GM21423 (cell line): ENCODE results near the gene FBN2.
A peak's percentile ranks its signal among the peaks of the same experiment; 100 is the strongest.

ENCODE experiments used
- ATAC-seq: cut with Tn5 transposase; IDR thresholded peaks from one replicate; pipeline ENCODE4 v1.9.1; 2021; ENCODE audit warnings: mild to moderate bottlenecking, moderate library complexity; ENCODE audit not compliant: unreplicated experiment

FBN2 gene

DNA sequence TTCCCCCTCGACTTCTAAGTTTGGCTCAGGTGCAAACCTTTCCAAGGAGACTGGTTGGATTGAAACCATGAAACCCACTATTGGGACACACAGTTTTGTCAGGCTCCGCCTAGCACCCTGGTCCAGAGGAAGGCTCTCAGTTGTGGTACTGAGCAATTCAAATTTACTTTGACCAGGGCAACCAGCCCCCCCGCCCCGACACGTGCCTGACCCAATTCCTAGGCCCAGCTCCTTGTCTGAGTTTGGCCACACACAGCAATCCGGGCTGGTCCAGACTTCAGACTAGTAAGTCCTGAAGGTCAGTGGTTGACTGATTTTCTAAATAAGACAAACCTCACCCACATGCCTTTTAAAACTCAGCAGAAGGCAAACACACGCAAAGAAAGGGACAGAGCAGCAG lies 321.8 kb downstream of the FBN2 start:
- ATAC-seq = no peak

DNA sequence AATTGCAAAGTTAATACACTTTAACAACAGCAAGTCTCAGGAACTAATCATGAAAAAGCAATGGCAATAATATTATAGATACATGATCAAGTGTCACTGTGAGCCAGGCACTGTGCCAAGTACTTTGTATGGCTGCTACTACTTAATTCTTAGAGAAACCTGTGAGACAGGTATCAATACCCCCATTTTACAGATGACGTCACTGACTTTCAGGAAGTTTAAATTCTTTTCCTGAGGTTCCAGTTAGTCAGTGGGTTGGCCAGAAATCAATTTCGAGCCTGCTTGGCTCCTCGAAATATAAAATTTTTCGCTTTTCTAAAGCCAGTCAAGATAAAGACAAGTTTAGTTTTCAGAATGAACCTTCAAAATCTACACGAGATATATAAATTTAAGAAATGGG lies 324.2 kb downstream of the FBN2 start:
- no peak for ATAC-seq

GRCh38 chr5:128213340-128213739 lies 324.7 kb downstream of the FBN2 start:
- peak; percentile 62 for ATAC-seq

DNA sequence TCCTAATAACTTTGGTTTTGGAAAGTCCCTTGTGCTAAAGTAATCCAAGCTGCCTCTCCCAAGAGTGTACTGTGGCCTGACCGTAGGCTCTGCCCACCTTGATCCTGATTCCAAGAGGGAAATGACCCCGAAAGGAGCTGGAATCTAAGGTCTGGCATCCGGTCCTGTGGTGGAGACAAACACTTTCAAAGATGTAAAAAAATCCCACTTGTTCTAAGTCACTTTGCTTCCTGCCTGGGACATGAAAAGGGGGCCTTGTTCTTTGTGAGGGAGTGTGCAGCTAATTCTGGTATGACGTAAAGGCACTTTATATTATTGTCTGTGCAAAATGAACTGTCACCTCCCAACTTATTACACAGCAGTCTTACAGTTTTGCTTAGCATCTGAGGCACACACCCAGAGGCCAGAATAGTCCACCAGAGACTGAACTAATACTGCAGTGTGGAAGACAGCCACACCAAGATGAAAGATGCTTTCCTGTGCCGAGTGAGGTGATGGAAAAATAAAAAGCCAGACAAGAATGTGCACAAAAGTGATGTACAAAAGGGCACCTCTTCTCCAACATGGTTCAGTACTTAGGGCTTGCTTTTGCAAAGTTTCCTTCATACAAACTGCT lies 325.7 kb downstream of the FBN2 start:
- no peak for ATAC-seq

DNA sequence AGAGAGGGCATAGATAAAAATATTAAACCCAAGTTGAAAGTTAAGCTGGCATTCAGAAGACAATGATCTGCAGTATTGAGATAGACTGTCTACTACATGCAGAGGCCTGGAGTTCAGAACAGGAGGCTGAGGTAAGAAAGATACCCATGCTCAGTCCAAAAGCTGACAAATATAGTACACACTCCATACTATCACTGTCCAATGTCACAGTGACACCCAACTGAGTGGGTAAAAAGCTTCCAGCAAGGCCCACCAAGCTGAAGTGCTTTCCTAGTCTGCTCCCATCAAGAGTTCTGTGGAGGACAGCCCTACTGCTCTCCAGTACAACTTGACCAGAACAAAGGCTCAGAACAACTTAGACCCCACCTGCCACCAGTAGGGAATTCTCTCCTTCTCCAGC lies 329.6 kb downstream of the FBN2 start:
- no peak for ATAC-seq
